Osteocyte (in vitro differentiated cells): ENCODE results near the gene KANSL3. TPM values are rescaled to one million over a fixed set of nuclear protein-coding genes. Genes with fewer than 3 reads are reported as not detected.
"Not testable (repeated sequence)": the region's sequence is repeated elsewhere in the genome, so short reads cannot be mapped to it uniquely, and the experiment has no call there.

Experiments used
- DNase-seq: peaks from one replicate; pipeline ENCODE4 v3.0.0; 2021; ENCODE audit warnings: mixed read lengths; ENCODE audit not compliant: unreplicated experiment; ENCODE audit errors: extremely low spot score
- H3K27ac Mint-ChIP-seq: one replicate; pipeline ENCODE4 v1.8.0; 2021; ENCODE audit warnings: mild to moderate bottlenecking, mixed read lengths; ENCODE audit not compliant: unreplicated experiment
- H3K27me3 Mint-ChIP-seq: one replicate; pipeline ENCODE4 v1.8.0; 2021; ENCODE audit warnings: mixed read lengths; ENCODE audit not compliant: unreplicated experiment
- H3K36me3 Mint-ChIP-seq: one replicate; pipeline ENCODE4 v1.8.0; 2021; ENCODE audit warnings: mixed read lengths; ENCODE audit not compliant: unreplicated experiment
- H3K4me1 Mint-ChIP-seq: one replicate; pipeline ENCODE4 v1.8.0; 2021; ENCODE audit warnings: mixed read lengths; ENCODE audit not compliant: unreplicated experiment
- H3K4me3 Mint-ChIP-seq: one replicate; pipeline ENCODE4 v1.8.0; 2021; ENCODE audit warnings: mild to moderate bottlenecking, moderate library complexity, mixed read lengths; ENCODE audit not compliant: unreplicated experiment
- H3K9me3 Mint-ChIP-seq: one replicate; pipeline ENCODE4 v1.8.0; 2021; ENCODE audit warnings: mixed read lengths; ENCODE audit not compliant: unreplicated experiment
- CTCF ChIP-seq: fragments of 200-600 bp; sonication (generic); IDR thresholded peaks from 2 replicates; pipeline ENCODE4 v1.5.0; 2021; ENCODE audit warnings: antibody characterized with exemption, mild to moderate bottlenecking, moderate library complexity
- total RNA-seq: library from RNA; stranded (reverse); gene quantifications from 2 replicates; pipeline ENCODE4 v1.2.1, GENCODE V29; 2021

Gene KANSL3
- total RNA-seq, 1 donor from 2014 or later = 45.8 TPM

GRCh38 chr2:96656540-96656939, 18.4 kb upstream of the KANSL3 start:
- Mint-ChIP-seq H3K9me3 (no peaks in the 10 kb centered on the region), H3K4me3 (no peak overlapping the region), H3K4me1 (no peaks in the 10 kb centered on the region), H3K36me3 (no peaks in the 10 kb centered on the region), H3K27ac (no peak overlapping the region), H3K27me3 (peaks cover 8% of the 10 kb centered on the region)
- no peak for DNase-seq
- no peak for TF ChIP-seq CTCF

- H3K4me3 Mint-ChIP-seq = no peak overlapping the region
These were observed 17.4 kb upstream of the KANSL3 start for GRCh38 chr2:96655526-96655925.

GRCh38 chr2:96654791-96655190, 16.7 kb upstream of the KANSL3 start:
- H3K36me3 Mint-ChIP-seq, H3K4me1 Mint-ChIP-seq, H3K9me3 Mint-ChIP-seq: not testable (repeated sequence)

More at GRCh38 chr2:96655526-96655925, 17.4 kb upstream of the KANSL3 start:
- TF ChIP-seq CTCF = no peak
- Mint-ChIP-seq H3K27ac (no peak overlapping the region), H3K4me1 (no peaks in the 10 kb centered on the region), H3K36me3 (no peaks in the 10 kb centered on the region), H3K27me3 (peaks cover 12% of the 10 kb centered on the region), H3K9me3 (no peaks in the 10 kb centered on the region)
- DNase-seq = no peak

GRCh38 chr2:96651793-96652192, 13.7 kb upstream of the KANSL3 start:
- DNase-seq = no peak
- Mint-ChIP-seq H3K9me3 (no peaks in the 10 kb centered on the region), H3K4me3 (no peak overlapping the region), H3K27me3 (peaks cover 6% of the 10 kb centered on the region), H3K4me1 (no peaks in the 10 kb centered on the region), H3K27ac (no peak overlapping the region), H3K36me3 (no peaks in the 10 kb centered on the region)
- TF ChIP-seq CTCF = no peak

More at GRCh38 chr2:96654791-96655190, 16.7 kb upstream of the KANSL3 start:
- H3K27me3 Mint-ChIP-seq = peaks cover 12% of the 10 kb centered on the region
- not testable (repeated sequence) for DNase-seq, H3K27ac Mint-ChIP-seq, H3K4me3 Mint-ChIP-seq

- TF ChIP-seq CTCF = no peak
- no peak overlapping the region for H3K4me3 Mint-ChIP-seq
- H3K27me3 Mint-ChIP-seq = peaks cover 4% of the 10 kb centered on the region
- no peak overlapping the region for H3K27ac Mint-ChIP-seq
- H3K4me1 Mint-ChIP-seq = no peaks in the 10 kb centered on the region
- no peaks in the 10 kb centered on the region for H3K36me3 Mint-ChIP-seq
- DNase-seq = no peak
- no peaks in the 10 kb centered on the region for H3K9me3 Mint-ChIP-seq
These were observed 11.2 kb upstream of the KANSL3 start for GRCh38 chr2:96649342-96649741.
